ENCODE results near the gene RAE1.
"Not testable (repeated sequence)": the region's sequence is repeated elsewhere in the genome, so short reads cannot be mapped to it uniquely, and the experiment has no call there.

Gene RAE1

GRCh38 chr20:57414867-57415592 is 64.0 kb downstream of the RAE1 start:
- no peak for DNase-seq (ENCODE audit: low spot score)

- no peak for DNase-seq (ENCODE audit: low spot score)
These were observed 64.7 kb downstream of the RAE1 start for GRCh38 chr20:57415771-57416170.

- DNase-seq (ENCODE audit: low spot score), result no peak
These were observed 65.4 kb downstream of the RAE1 start for GRCh38 chr20:57416296-57417022.

DNA sequence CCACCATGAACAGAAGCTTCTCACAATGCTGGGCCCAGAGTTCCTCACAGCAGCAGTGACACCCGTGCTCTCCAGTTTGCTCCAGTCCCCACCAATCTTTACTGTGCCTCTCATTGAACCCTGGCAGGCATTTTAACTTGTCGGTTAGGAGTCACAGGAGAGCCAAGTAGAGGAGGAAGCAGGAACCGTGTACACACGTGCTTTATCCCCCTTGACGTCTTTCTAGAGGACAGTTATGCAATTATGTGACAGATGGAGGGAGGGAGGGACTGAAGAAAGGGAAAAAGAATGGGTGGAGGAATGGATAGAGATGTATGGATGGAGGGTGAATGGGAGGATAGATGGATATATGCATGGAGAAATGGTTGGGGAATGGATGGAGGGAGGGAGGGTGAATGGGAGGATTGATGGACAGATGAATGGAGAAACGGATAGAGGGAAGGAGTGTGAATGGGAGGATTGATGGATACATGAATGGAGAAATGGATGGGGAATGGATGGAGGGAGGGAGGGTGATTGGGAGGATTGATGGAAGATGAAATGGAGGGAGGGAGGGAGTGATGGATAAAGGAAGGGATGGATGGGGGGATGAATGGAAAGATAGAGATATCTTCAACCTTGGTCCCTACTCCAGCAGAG is 66.1 kb downstream of the RAE1 start:
- DNase-seq (ENCODE audit: low spot score), result no peak

GRCh38 chr20:57417830-57418780 is 67.0 kb downstream of the RAE1 start:
- no peak for DNase-seq (ENCODE audit: low spot score)

GRCh38 chr20:57419479-57419878 is 68.4 kb downstream of the RAE1 start:
- not testable (repeated sequence) for DNase-seq (ENCODE audit: low spot score)

GRCh38 chr20:57420571-57421252 is 69.7 kb downstream of the RAE1 start:
- DNase-seq (ENCODE audit: low spot score), result no peak

GRCh38 chr20:57421253-57422220 is 70.5 kb downstream of the RAE1 start:
- no peak for DNase-seq (ENCODE audit: low spot score)

DNA sequence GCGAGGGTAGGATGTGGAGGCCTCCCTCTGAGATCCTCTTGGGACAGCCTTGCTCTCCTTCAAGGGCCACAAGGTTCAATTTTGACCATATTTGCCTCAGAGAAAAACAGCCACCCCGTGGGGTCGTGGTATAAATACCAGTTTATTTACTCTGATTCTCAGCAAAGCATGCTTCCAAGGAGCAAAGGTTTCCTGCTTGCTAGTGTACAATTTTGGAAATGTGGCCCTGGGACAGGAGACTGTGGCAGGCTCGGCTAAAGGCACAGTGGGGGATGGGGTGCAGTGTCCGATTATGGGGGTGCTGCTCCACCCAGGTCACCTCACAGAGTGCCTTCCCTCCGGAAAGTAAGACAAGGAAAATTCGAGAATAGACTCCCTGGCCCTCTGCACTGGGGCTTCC is 71.2 kb downstream of the RAE1 start:
- no peak for DNase-seq (ENCODE audit: low spot score)

DNA sequence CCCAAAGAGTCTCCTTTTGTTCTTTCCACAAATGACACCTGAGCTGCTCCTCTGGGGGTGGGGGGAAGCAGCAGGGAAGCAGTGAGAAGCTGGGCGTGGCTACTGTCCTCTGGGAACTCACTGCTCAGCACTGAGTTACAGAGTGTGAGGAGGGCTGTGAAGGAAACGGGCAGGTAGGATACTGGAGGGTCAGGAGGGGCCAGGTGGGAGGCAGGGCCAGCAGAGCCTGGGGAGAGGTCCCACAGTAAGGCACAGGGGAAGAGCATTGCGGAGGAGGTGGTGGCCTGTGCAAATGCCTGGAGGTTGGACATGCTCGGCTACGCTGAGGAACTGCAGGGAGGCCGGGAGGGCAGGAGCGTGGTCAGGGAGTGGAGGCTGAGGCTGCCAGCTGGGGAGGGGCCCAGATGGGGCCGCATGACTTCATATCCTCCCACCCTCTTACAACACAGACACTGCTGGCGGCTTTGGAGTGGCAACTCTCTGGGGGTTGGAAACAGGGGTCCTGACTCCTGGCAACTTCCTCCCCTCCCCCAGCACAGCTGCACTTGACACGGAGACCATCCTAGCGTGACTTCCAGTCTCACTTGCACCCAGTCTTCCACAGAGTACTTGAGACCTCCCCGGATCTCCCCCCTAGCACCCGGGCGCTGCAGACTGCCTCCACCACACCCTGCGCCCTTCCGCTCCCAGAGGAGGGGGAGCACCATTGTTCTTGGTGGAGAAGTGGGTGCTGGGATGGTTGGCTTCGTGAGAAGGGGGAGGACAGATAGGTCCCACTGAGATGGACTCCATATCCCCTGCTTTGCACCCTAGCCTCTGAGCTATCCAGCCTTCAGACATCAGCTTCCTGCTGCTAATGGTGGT is 74.3 kb downstream of the RAE1 start:
- DNase-seq (ENCODE audit: low spot score), result no peak

- DNase-seq (ENCODE audit: low spot score), result no peak
These were observed 75.2 kb downstream of the RAE1 start for GRCh38 chr20:57426271-57426689.

GRCh38 chr20:57426831-57427230 is 75.8 kb downstream of the RAE1 start:
- no peak for DNase-seq (ENCODE audit: low spot score)

- peak; percentile 75 for DNase-seq (ENCODE audit: low spot score)
These were observed 77.5 kb downstream of the RAE1 start for GRCh38 chr20:57428324-57429158.
